Measurements from ENCODE around the gene KANK3. TPM values are rescaled to one million over a fixed set of nuclear protein-coding genes. Genes with fewer than 3 reads are reported as not detected.
"Not testable (repeated sequence)": the region's sequence is repeated elsewhere in the genome, so short reads cannot be mapped to it uniquely, and the experiment has no call there.

KANK3 gene
- polyA plus RNA-seq, 3 donors = 0.15 TPM; not detected in 2

- Mint-ChIP-seq H3K27ac (no peak overlapping the region), H3K4me3 (peak overlapping the region in 1 of 2 donors; percentile 49), H3K27me3 (ENCODE audit: low read depth in 3 of 3) (peaks cover 33 to 48% (median 35%) of the 10 kb centered on the region in 3 donors), H3K4me1 (peaks cover 15% of the 10 kb centered on the region), H3K36me3 (no peaks in the 10 kb centered on the region), H3K9me3 (peaks cover 0 to 4% (median 0%) of the 10 kb centered on the region in 7 donors)
- Histone ChIP-seq H3K27ac (ENCODE audit: low read depth in 1 of 2, low read length in 2 of 2) (no peak overlapping the region), H4K20me1 (ENCODE audit: insufficient read depth, low read length) (no peaks in the 10 kb centered on the region), H3K79me2 (ENCODE audit: insufficient read depth, low read length) (no peaks in the 10 kb centered on the region), H3K4me3 (replicated peaks in 1 of 3; ENCODE audit: low read depth in 2 of 3, low read length in 3 of 3) (no peak overlapping the region), H3K27me3 (ENCODE audit: control insufficient read depth in 2 of 2, insufficient read depth in 2 of 2, low read length in 2 of 2) (peaks cover 2 to 10% of the 10 kb centered on the region in 2 donors), H3K36me3 (replicated peaks in 1 of 2; ENCODE audit: control insufficient read depth in 1 of 2, insufficient read depth in 2 of 2, low read length in 2 of 2) (no peaks in the 10 kb centered on the region), H3K4me1 (ENCODE audit: control insufficient read depth in 1 of 2, insufficient read depth in 2 of 2, low read length in 2 of 2) (peaks cover 4 to 5% of the 10 kb centered on the region in 2 donors), H3K4me2 (replicated peaks; ENCODE audit: extremely low read depth, low read length, poor library complexity, severe bottlenecking) (no peak overlapping the region), H3K9me3 (replicated peaks in 1 of 2; ENCODE audit: control insufficient read depth in 1 of 2, insufficient read depth in 1 of 2, low read length in 2 of 2) (no peaks in the 10 kb centered on the region), H3K9ac (ENCODE audit: insufficient read depth, low read length, poor library complexity, severe bottlenecking) (no peak overlapping the region), H2AFZ (ENCODE audit: insufficient read depth, low read depth, low read length, poor library complexity, severe bottlenecking) (no peak overlapping the region)
- intact Hi-C loops (cut with micrococcal nuclease) = loop anchor here in 1 of 2 donors (10.0 kb wide), 1 partner anchor 223 kb away; the partner anchor contains the start of gene MYO1F
- DNase-seq = no peak
- no CpG with 5 or more reads among the region's 10 CpGs for WGBS (ENCODE audit: insufficient coverage)
- no peak for TF ChIP-seq CTCF (IDR thresholded peaks at IDR 0.05)
Observed at GRCh38 chr19:8352134-8352827, 9.2 kb upstream of the KANK3 start.

- H3K27ac Mint-ChIP-seq; H3K9ac ChIP-seq (ENCODE audit: insufficient read depth, low read length, poor library complexity, severe bottlenecking); H3K36me3 ChIP-seq (replicated peaks in 1 of 2; ENCODE audit: control insufficient read depth in 1 of 2, insufficient read depth in 2 of 2, low read length in 2 of 2); H4K20me1 ChIP-seq (ENCODE audit: insufficient read depth, low read length); H3K4me1 Mint-ChIP-seq; H3K27ac ChIP-seq (ENCODE audit: low read depth in 1 of 2, low read length in 2 of 2); H3K4me1 ChIP-seq (ENCODE audit: control insufficient read depth in 1 of 2, insufficient read depth in 2 of 2, low read length in 2 of 2); H3K79me2 ChIP-seq (ENCODE audit: insufficient read depth, low read length); H3K4me3 ChIP-seq (replicated peaks in 1 of 3; ENCODE audit: low read depth in 2 of 3, low read length in 3 of 3); H3K9me3 ChIP-seq (replicated peaks in 1 of 2; ENCODE audit: control insufficient read depth in 1 of 2, insufficient read depth in 1 of 2, low read length in 2 of 2); H2AFZ ChIP-seq (ENCODE audit: insufficient read depth, low read depth, low read length, poor library complexity, severe bottlenecking); H3K9me3 Mint-ChIP-seq; DNase-seq; H3K4me2 ChIP-seq (replicated peaks; ENCODE audit: extremely low read depth, low read length, poor library complexity, severe bottlenecking); H3K36me3 Mint-ChIP-seq: not testable (repeated sequence)
- peak overlapping the region in 1 of 2 donors; percentile 53 for H3K4me3 Mint-ChIP-seq
- 54% methylated on average over 2 of the region's 8 CpGs for whole genome bisulfite sequencing (ENCODE audit: insufficient coverage)
- peaks cover 5 to 15% of the 10 kb centered on the region in 2 donors for H3K27me3 ChIP-seq (ENCODE audit: control insufficient read depth in 2 of 2, insufficient read depth in 2 of 2, low read length in 2 of 2)
- H3K27me3 Mint-ChIP-seq (ENCODE audit: low read depth in 3 of 3) = peaks cover 26 to 56% (median 30%) of the 10 kb centered on the region in 3 donors
- intact Hi-C loops (cut with micrococcal nuclease) = loop anchor here in 1 of 2 donors (10.0 kb wide), 1 partner anchor 225 kb away; the partner anchor contains the start of gene MYO1F
Observed at GRCh38 chr19:8349629-8350372, 6.7 kb upstream of the KANK3 start.

Data from CD14-positive monocyte (primary cell).